T-helper 1 cell treated with Interleukin-12 subunit alpha and Interleukin-12 subunit beta and Interleukin-4 antibody, amounts not matched to agents 30 μg/mL and 1 μg/mL, for 36 hours (primary cell): ENCODE data around the gene TESK2.

ENCODE experiments used
- H3K27ac Mint-ChIP-seq: one replicate; pipeline ENCODE4 v1.8.0; 2021; ENCODE audit warnings: mild to moderate bottlenecking, mixed read lengths
- H3K27me3 Mint-ChIP-seq: one replicate; pipeline ENCODE4 v1.8.0; 2021; ENCODE audit warnings: low read depth, mixed read lengths
- H3K36me3 Mint-ChIP-seq: one replicate; pipeline ENCODE4 v1.8.0; 2021; ENCODE audit warnings: low read depth, mixed read lengths
- H3K4me1 Mint-ChIP-seq: one replicate; pipeline ENCODE4 v1.8.0; 2021; ENCODE audit warnings: low read depth, mixed read lengths
- H3K4me3 Mint-ChIP-seq: one replicate; pipeline ENCODE4 v1.8.0; 2021; ENCODE audit warnings: mild to moderate bottlenecking, moderate library complexity, mixed read lengths
- H3K9me3 Mint-ChIP-seq: one replicate; pipeline ENCODE4 v1.8.0; 2021; ENCODE audit warnings: mixed read lengths

The TESK2 gene

GRCh38 chr1:45465277-45465676 is 25.7 kb downstream of the TESK2 start:
- Mint-ChIP-seq H3K9me3 (no peaks in the 10 kb centered on the region), H3K4me3 (no peak overlapping the region), H3K4me1 (no peaks in the 10 kb centered on the region), H3K36me3 (no peaks in the 10 kb centered on the region), H3K27me3 (peaks cover 2% of the 10 kb centered on the region), H3K27ac (no peak overlapping the region)

DNA sequence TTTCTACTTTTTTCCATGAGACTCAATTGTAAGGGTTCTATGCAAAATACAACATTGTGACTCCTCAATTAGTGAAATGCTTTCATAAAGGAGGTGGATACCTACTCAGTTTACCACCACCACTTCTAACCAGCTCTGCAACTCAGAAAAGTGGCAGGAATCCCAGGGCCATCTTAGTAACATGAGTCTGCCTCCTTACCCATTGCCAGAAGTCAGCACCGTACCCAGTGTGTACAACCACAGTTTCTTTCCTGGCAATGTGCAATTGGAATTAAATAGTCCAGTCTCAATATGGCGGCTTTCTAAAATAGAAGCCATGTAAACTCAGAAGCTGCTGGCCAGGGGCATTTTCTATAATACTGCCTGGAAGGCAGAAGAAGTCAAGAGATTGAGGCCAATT is 32.1 kb downstream of the TESK2 start:
- no peak overlapping the region for H3K4me3 Mint-ChIP-seq
- no peaks in the 10 kb centered on the region for H3K36me3 Mint-ChIP-seq
- H3K9me3 Mint-ChIP-seq = no peaks in the 10 kb centered on the region
- no peak overlapping the region for H3K27ac Mint-ChIP-seq
- no peaks in the 10 kb centered on the region for H3K4me1 Mint-ChIP-seq
- no peaks in the 10 kb centered on the region for H3K27me3 Mint-ChIP-seq

GRCh38 chr1:45456531-45456930 is 34.4 kb downstream of the TESK2 start:
- Mint-ChIP-seq H3K9me3 (no peaks in the 10 kb centered on the region), H3K27ac (no peak overlapping the region), H3K4me3 (no peak overlapping the region), H3K36me3 (no peaks in the 10 kb centered on the region), H3K4me1 (no peaks in the 10 kb centered on the region), H3K27me3 (no peaks in the 10 kb centered on the region)

GRCh38 chr1:45455162-45455561 is 35.8 kb downstream of the TESK2 start:
- no peak overlapping the region for H3K27ac Mint-ChIP-seq
- H3K27me3 Mint-ChIP-seq = no peaks in the 10 kb centered on the region
- no peaks in the 10 kb centered on the region for H3K36me3 Mint-ChIP-seq
- no peak overlapping the region for H3K4me3 Mint-ChIP-seq
- H3K4me1 Mint-ChIP-seq = no peaks in the 10 kb centered on the region
- H3K9me3 Mint-ChIP-seq = no peaks in the 10 kb centered on the region

DNA sequence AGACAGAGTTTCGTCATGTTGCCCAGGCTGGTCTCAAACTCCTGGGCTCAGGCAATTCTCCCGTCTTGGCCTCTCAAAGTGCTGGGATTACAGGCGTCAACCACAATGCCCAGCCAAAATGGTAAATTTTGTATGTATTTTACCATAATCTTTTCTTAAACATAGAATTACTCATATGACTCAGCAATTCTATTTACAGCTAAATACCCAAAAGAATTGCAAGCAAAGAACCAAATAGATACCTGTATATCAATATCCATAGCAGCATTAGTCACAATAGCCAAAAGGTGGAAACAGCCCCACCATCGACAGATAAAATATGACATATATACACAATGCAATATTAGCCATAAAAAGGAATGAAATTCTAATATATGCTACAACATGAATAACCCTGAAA is 36.5 kb downstream of the TESK2 start:
- H3K9me3 Mint-ChIP-seq = no peaks in the 10 kb centered on the region
- H3K27ac Mint-ChIP-seq = no peak overlapping the region
- no peaks in the 10 kb centered on the region for H3K36me3 Mint-ChIP-seq
- H3K27me3 Mint-ChIP-seq = no peaks in the 10 kb centered on the region
- no peak overlapping the region for H3K4me3 Mint-ChIP-seq
- no peaks in the 10 kb centered on the region for H3K4me1 Mint-ChIP-seq

- H3K36me3 Mint-ChIP-seq = no peaks in the 10 kb centered on the region
- no peaks in the 10 kb centered on the region for H3K4me1 Mint-ChIP-seq
- H3K4me3 Mint-ChIP-seq = no peak overlapping the region
- no peak overlapping the region for H3K27ac Mint-ChIP-seq
- no peaks in the 10 kb centered on the region for H3K27me3 Mint-ChIP-seq
- no peaks in the 10 kb centered on the region for H3K9me3 Mint-ChIP-seq
Measured at GRCh38 chr1:45452503-45452902, 38.5 kb downstream of the TESK2 start.

- no peaks in the 10 kb centered on the region for H3K27me3 Mint-ChIP-seq
- no peaks in the 10 kb centered on the region for H3K36me3 Mint-ChIP-seq
- no peaks in the 10 kb centered on the region for H3K4me1 Mint-ChIP-seq
- H3K9me3 Mint-ChIP-seq = no peaks in the 10 kb centered on the region
- H3K27ac Mint-ChIP-seq = no peak overlapping the region
- H3K4me3 Mint-ChIP-seq = no peak overlapping the region
Measured at GRCh38 chr1:45448357-45448756, 42.6 kb downstream of the TESK2 start.

GRCh38 chr1:45446950-45447672 is 43.9 kb downstream of the TESK2 start:
- Mint-ChIP-seq H3K36me3 (no peaks in the 10 kb centered on the region), H3K4me1 (no peaks in the 10 kb centered on the region), H3K4me3 (no peak overlapping the region), H3K27ac (no peak overlapping the region), H3K27me3 (no peaks in the 10 kb centered on the region), H3K9me3 (no peaks in the 10 kb centered on the region)

- H3K9me3 Mint-ChIP-seq = no peaks in the 10 kb centered on the region
- no peaks in the 10 kb centered on the region for H3K36me3 Mint-ChIP-seq
- H3K27ac Mint-ChIP-seq = no peak overlapping the region
- no peaks in the 10 kb centered on the region for H3K27me3 Mint-ChIP-seq
- no peak overlapping the region for H3K4me3 Mint-ChIP-seq
- H3K4me1 Mint-ChIP-seq = no peaks in the 10 kb centered on the region
Measured at GRCh38 chr1:45446530-45446929, 44.4 kb downstream of the TESK2 start.

DNA sequence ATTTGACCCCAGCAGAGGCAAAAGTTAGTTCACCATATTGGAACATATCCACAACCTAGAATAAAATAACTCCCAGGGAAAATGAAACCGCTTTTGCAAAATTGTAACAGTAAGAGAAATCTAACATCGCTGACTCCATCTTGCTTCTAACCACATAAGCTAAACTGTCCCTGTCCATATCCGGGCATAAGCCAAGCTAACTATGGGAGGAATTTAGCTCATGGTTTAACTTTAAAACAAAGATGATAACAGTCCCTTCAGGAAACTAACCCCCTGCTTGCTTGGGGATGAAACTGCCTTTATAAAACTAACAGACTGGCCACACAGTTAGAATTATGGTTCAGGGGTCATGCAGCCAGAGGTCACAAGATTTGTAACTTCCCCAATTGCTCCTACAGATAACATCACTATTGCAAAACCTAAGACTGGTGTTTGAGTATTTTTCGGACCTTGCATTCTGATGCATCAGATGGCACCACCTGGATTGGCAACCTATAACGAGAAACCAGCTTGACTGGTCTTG is 46.3 kb downstream of the TESK2 start:
- Mint-ChIP-seq H3K27me3 (no peaks in the 10 kb centered on the region), H3K27ac (no peak overlapping the region), H3K36me3 (no peaks in the 10 kb centered on the region), H3K4me3 (no peak overlapping the region), H3K9me3 (no peaks in the 10 kb centered on the region), H3K4me1 (no peaks in the 10 kb centered on the region)

GRCh38 chr1:45443580-45444446 is 47.1 kb downstream of the TESK2 start:
- Mint-ChIP-seq H3K9me3 (no peaks in the 10 kb centered on the region), H3K4me3 (no peak overlapping the region), H3K36me3 (no peaks in the 10 kb centered on the region)

DNA sequence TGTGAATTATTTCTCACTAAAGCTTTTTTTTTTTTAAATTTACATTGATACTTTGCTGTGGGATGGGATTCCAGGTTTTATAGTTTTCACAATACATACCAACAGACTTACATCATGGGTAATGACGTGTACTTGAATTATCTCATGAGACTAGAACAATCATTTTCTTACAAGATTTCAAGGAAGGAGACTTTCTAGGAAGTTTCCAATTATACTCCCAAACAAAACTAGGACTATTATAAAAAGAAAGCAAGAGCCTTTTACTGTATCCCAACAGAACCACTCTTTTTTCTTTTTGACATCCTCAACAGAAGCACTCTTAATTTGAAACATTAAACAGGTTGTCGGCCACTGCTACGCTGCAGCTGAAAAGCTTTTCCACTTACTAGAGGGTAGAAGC is 48.7 kb downstream of the TESK2 start:
- no peak overlapping the region for H3K27ac Mint-ChIP-seq
- H3K4me1 Mint-ChIP-seq = no peaks in the 10 kb centered on the region
- no peaks in the 10 kb centered on the region for H3K9me3 Mint-ChIP-seq
- no peak overlapping the region for H3K4me3 Mint-ChIP-seq
- H3K27me3 Mint-ChIP-seq = no peaks in the 10 kb centered on the region
- H3K36me3 Mint-ChIP-seq = no peaks in the 10 kb centered on the region

More at GRCh38 chr1:45443580-45444446, 47.1 kb downstream of the TESK2 start:
- no peaks in the 10 kb centered on the region for H3K27me3 Mint-ChIP-seq
- no peak overlapping the region for H3K27ac Mint-ChIP-seq
- H3K4me1 Mint-ChIP-seq = no peaks in the 10 kb centered on the region

- H3K4me3 Mint-ChIP-seq = no peak overlapping the region
- H3K36me3 Mint-ChIP-seq = no peaks in the 10 kb centered on the region
- no peaks in the 10 kb centered on the region for H3K4me1 Mint-ChIP-seq
- H3K9me3 Mint-ChIP-seq = no peaks in the 10 kb centered on the region
- no peaks in the 10 kb centered on the region for H3K27me3 Mint-ChIP-seq
- no peak overlapping the region for H3K27ac Mint-ChIP-seq
Measured at GRCh38 chr1:45437323-45437722, 53.6 kb downstream of the TESK2 start.

DNA sequence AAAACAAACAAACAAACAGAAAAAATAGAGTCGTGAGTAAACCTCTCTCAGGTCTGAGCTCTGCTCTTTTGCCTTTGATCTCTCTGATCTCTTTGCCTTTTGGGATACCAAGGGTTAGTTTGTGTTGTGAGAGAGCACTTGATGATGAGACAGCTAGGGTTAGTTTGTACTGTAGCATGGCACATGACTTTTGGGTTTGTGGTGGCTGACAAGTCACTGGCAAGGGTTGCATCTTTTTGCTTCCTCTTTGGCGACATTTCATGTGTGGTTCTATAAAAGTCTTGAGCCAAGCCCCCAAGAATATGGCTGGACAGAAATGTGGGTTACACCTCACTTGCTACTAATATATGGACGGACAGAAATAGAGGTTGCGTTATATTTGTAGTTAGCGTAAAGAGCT is 60.5 kb downstream of the TESK2 start:
- Mint-ChIP-seq H3K27ac (no peak overlapping the region), H3K9me3 (no peaks in the 10 kb centered on the region), H3K36me3 (no peaks in the 10 kb centered on the region), H3K4me1 (no peaks in the 10 kb centered on the region), H3K27me3 (no peaks in the 10 kb centered on the region), H3K4me3 (no peak overlapping the region)

DNA sequence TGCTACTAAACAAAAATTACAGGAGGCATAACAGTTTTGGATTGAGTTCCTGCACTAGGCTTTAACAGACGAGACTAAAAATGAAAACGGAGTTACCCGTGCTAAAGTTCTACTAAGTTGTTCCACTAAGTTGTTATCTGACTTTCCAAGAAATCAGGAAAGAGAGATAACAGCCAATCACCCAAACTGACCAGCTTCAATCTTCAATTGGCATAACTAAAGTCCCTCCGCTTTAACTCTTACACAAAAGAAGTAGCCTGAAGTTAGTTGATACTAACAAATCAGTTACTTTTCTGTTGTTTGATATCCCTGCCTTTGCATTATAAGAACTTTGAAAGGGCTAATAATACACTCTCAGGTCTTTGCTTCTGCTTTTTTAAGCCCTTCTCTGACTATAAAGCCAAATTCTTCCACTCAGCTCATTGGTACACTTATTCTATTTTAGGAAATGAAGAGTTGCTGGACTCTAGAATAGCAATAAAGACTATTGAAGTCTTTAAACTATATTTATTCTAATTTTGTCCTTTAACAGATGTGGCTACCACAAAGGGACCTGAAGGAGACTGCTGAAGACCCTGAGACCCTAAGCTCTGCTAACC is 61.3 kb downstream of the TESK2 start:
- Mint-ChIP-seq H3K9me3 (no peaks in the 10 kb centered on the region), H3K27ac (no peak overlapping the region), H3K27me3 (no peaks in the 10 kb centered on the region)

More for the DNA sequence above, 61.3 kb downstream of the TESK2 start:
- H3K4me3 Mint-ChIP-seq = no peak overlapping the region
- H3K36me3 Mint-ChIP-seq = no peaks in the 10 kb centered on the region
- no peaks in the 10 kb centered on the region for H3K4me1 Mint-ChIP-seq
